ENCODE results near the gene SH2D1A.
"Not testable (repeated sequence)": the region's sequence is repeated elsewhere in the genome, so short reads cannot be mapped to it uniquely, and the experiment has no call there.

The SH2D1A gene

GRCh38 chrX:124346117-124346876 is at the start of gene SH2D1A:
Gene SH2D1A, plus strand, starts transcription at chrX:124346563. Its CDS starts 80 bp downstream, at chrX:124346643.
- no peak within 1 kb of the TSS for H3K4me3 ChIP-seq (ENCODE audit: low read length)
- TF ChIP-seq ZNF274 (IDR thresholded peaks at IDR 0.05; ENCODE audit: low read depth, low read length), result no peak

GRCh38 chrX:124299323-124299722 is 47.0 kb upstream of the SH2D1A start:
- not testable (repeated sequence) for H3K4me3 ChIP-seq (ENCODE audit: low read length)

- TF ChIP-seq ZNF274 (IDR thresholded peaks at IDR 0.05; ENCODE audit: low read depth, low read length), result no peak
- H3K4me3 ChIP-seq (ENCODE audit: low read length), result no peak overlapping the region
These were observed 46.0 kb upstream of the SH2D1A start for GRCh38 chrX:124300405-124300804.

- no peak for TF ChIP-seq ZNF274 (IDR thresholded peaks at IDR 0.05; ENCODE audit: low read depth, low read length)
- no peak overlapping the region for H3K4me3 ChIP-seq (ENCODE audit: low read length)
These were observed 39.0 kb upstream of the SH2D1A start for GRCh38 chrX:124307253-124307907.

GRCh38 chrX:124325732-124326131 is 20.6 kb upstream of the SH2D1A start:
- no peak for TF ChIP-seq ZNF274 (IDR thresholded peaks at IDR 0.05; ENCODE audit: low read depth, low read length)

GRCh38 chrX:124328765-124329164 is 17.6 kb upstream of the SH2D1A start:
- TF ChIP-seq ZNF274 (IDR thresholded peaks at IDR 0.05; ENCODE audit: low read depth, low read length), result no peak
- H3K4me3 ChIP-seq (ENCODE audit: low read length), result no peak overlapping the region

More at GRCh38 chrX:124325732-124326131, 20.6 kb upstream of the SH2D1A start:
- H3K4me3 ChIP-seq (ENCODE audit: low read length), result no peak overlapping the region

GRCh38 chrX:124332481-124333424 is 13.6 kb upstream of the SH2D1A start, which contains the start of gene TEX13D:
Gene TEX13D, plus strand, starts transcription at chrX:124332660. Its CDS starts 258 bp downstream, at chrX:124332918.
- H3K4me3 ChIP-seq (ENCODE audit: low read length), result no peak within 1 kb of the TSS
- no peak for TF ChIP-seq ZNF274 (IDR thresholded peaks at IDR 0.05; ENCODE audit: low read depth, low read length)

GRCh38 chrX:124333862-124334261 is 12.5 kb upstream of the SH2D1A start:
- TF ChIP-seq ZNF274 (IDR thresholded peaks at IDR 0.05; ENCODE audit: low read depth, low read length), result no peak
- H3K4me3 ChIP-seq (ENCODE audit: low read length), result no peak overlapping the region

GRCh38 chrX:124334555-124334954 is 11.8 kb upstream of the SH2D1A start:
- H3K4me3 ChIP-seq (ENCODE audit: low read length), result not testable (repeated sequence)

GRCh38 chrX:124335598-124335997 is 10.8 kb upstream of the SH2D1A start:
- no peak overlapping the region for H3K4me3 ChIP-seq (ENCODE audit: low read length)
- no peak for TF ChIP-seq ZNF274 (IDR thresholded peaks at IDR 0.05; ENCODE audit: low read depth, low read length)

GRCh38 chrX:124337916-124338315 is 8.4 kb upstream of the SH2D1A start:
- no peak overlapping the region for H3K4me3 ChIP-seq (ENCODE audit: low read length)
- TF ChIP-seq ZNF274 (IDR thresholded peaks at IDR 0.05; ENCODE audit: low read depth, low read length), result no peak

- no peak for TF ChIP-seq ZNF274 (IDR thresholded peaks at IDR 0.05; ENCODE audit: low read depth, low read length)
- no peak overlapping the region for H3K4me3 ChIP-seq (ENCODE audit: low read length)
These were observed 7.4 kb upstream of the SH2D1A start for GRCh38 chrX:124338733-124339514.

GRCh38 chrX:124341396-124342132 is 4.8 kb upstream of the SH2D1A start:
- TF ChIP-seq ZNF274 (IDR thresholded peaks at IDR 0.05; ENCODE audit: low read depth, low read length), result no peak
- no peak overlapping the region for H3K4me3 ChIP-seq (ENCODE audit: low read length)

Measured in GM08714 (cell line).